ENCODE results near the gene SPTBN5. TPM values are rescaled to one million over a fixed set of nuclear protein-coding genes. Genes with fewer than 3 reads are reported as not detected.

SPTBN5 gene
- total RNA-seq = 1 to 10 TPM in 2 of 4 donors, under 1 TPM in 1, not detected in 1; 0.27 to 4.1 (median 1.8) TPM

- Histone ChIP-seq H3K9me3 (no peaks in the 10 kb centered on the region), H3K4me3 (peak within 1 kb of the TSS in 2 of 4 donors; percentile 10 to 16), H3K36me3 (peaks cover 0 to 1% (median 0%) of the 10 kb centered on the region in 3 donors), H3K4me1 (peaks cover 0 to 23% (median 13%) of the 10 kb centered on the region in 4 donors), H3K27me3 (no peaks in the 10 kb centered on the region), H3K27ac (peak within 1 kb of the TSS; percentile 43 to 76 (median 51))
- TF ChIP-seq POLR2A (IDR thresholded peaks at IDR 0.05) = no peak
- TF ChIP-seq, protein P1, sequence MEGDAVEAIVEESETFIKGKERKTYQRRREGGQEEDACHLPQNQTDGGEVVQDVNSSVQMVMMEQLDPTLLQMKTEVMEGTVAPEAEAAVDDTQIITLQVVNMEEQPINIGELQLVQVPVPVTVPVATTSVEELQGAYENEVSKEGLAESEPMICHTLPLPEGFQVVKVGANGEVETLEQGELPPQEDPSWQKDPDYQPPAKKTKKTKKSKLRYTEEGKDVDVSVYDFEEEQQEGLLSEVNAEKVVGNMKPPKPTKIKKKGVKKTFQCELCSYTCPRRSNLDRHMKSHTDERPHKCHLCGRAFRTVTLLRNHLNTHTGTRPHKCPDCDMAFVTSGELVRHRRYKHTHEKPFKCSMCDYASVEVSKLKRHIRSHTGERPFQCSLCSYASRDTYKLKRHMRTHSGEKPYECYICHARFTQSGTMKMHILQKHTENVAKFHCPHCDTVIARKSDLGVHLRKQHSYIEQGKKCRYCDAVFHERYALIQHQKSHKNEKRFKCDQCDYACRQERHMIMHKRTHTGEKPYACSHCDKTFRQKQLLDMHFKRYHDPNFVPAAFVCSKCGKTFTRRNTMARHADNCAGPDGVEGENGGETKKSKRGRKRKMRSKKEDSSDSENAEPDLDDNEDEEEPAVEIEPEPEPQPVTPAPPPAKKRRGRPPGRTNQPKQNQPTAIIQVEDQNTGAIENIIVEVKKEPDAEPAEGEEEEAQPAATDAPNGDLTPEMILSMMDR (IDR thresholded peaks at IDR 0.05) = no peak
- DNase-seq = no peak
These were observed at the start of gene SPTBN5 for GRCh38 chr15:41893422-41894250. SPTBN5 (minus strand) TSS chr15:41894053; CDS start chr15:41893497, 556 bp downstream.

DNA sequence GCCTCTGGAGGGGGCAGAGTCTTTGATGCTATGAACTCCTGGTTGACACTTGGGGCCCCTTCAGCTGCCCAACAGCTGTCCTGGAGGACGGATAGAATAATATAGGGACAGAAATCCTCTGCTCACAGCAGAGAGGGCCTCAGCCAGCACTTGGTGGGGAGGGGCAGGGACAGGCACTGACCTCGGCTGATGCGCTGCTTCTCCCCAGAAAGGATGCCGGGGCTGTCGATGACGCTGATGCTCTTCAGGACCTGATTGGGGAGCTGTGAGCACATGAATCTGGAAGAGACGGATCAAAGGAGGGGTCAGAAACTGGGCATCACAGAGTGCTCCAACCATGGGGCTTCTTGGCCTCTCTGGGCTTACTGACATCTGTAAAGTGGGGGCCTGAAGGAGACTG, 49.0 kb upstream of the SPTBN5 start:
- H3K27ac ChIP-seq = peak overlapping the region in 1 of 4 donors; percentile 45
- peaks cover 0 to 9% (median 0%) of the 10 kb centered on the region in 3 donors for H3K36me3 ChIP-seq
- TF ChIP-seq, protein P1 (IDR thresholded peaks at IDR 0.05) = no peak
- no peak for TF ChIP-seq POLR2A (IDR thresholded peaks at IDR 0.05)
- peak in 1 of 3 donors; percentile 27 for DNase-seq
- H3K4me3 ChIP-seq = no peak overlapping the region
- peaks cover 0 to 6% (median 0%) of the 10 kb centered on the region in 4 donors for H3K4me1 ChIP-seq
- no peaks in the 10 kb centered on the region for H3K27me3 ChIP-seq
- no peaks in the 10 kb centered on the region for H3K9me3 ChIP-seq

GRCh38 chr15:41941644-41942415, 48.0 kb upstream of the SPTBN5 start:
- Histone ChIP-seq H3K36me3 (peaks cover 0 to 9% (median 0%) of the 10 kb centered on the region in 3 donors), H3K4me1 (peaks cover 0 to 6% (median 0%) of the 10 kb centered on the region in 4 donors), H3K27ac (no peak overlapping the region), H3K27me3 (no peaks in the 10 kb centered on the region), H3K9me3 (no peaks in the 10 kb centered on the region), H3K4me3 (no peak overlapping the region)
- TF ChIP-seq, protein P1 (IDR thresholded peaks at IDR 0.05) = no peak
- no peak for TF ChIP-seq POLR2A (IDR thresholded peaks at IDR 0.05)
- DNase-seq = no peak

DNA sequence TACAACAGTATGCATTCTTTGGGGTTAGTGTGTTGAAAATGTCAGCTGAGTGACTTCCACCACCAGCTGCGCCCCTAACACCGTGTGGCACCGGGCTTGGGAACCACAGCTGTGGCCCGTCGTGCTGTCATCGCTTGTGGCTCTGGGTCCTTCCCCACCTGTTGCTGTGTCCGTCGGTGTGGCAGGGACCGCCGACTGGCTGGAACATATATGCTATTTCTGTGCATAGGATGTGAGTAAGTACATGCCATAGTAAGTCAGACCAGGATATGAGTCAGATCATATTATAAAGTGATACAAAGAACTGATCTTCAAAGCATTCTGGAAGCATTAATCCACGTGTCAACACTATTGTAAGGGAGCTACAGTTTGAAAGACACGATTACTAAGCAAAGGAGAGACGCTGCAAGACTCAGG, 46.6 kb upstream of the SPTBN5 start:
- DNase-seq = no peak
- peaks cover 0 to 6% (median 0%) of the 10 kb centered on the region in 4 donors for H3K4me1 ChIP-seq
- peak overlapping the region in 2 of 4 donors; percentile 8 to 42 for H3K27ac ChIP-seq

GRCh38 chr15:41939986-41940385, 46.1 kb upstream of the SPTBN5 start:
- H3K27ac ChIP-seq = peak overlapping the region in 2 of 4 donors; percentile 8 to 42

More for the DNA sequence above, 46.6 kb upstream of the SPTBN5 start:
- Histone ChIP-seq H3K9me3 (no peaks in the 10 kb centered on the region), H3K27me3 (no peaks in the 10 kb centered on the region), H3K4me3 (no peak overlapping the region), H3K36me3 (peaks cover 0 to 6% (median 0%) of the 10 kb centered on the region in 3 donors)
- TF ChIP-seq POLR2A (IDR thresholded peaks at IDR 0.05) = no peak
- TF ChIP-seq, protein P1 (IDR thresholded peaks at IDR 0.05) = no peak

More at GRCh38 chr15:41939986-41940385, 46.1 kb upstream of the SPTBN5 start:
- TF ChIP-seq POLR2A (IDR thresholded peaks at IDR 0.05) = no peak
- TF ChIP-seq, protein P1 (IDR thresholded peaks at IDR 0.05) = no peak
- Histone ChIP-seq H3K36me3 (peaks cover 0 to 4% (median 0%) of the 10 kb centered on the region in 3 donors), H3K9me3 (no peaks in the 10 kb centered on the region), H3K4me1 (peaks cover 0 to 10% (median under 1%) of the 10 kb centered on the region in 4 donors), H3K27me3 (no peaks in the 10 kb centered on the region), H3K4me3 (no peak overlapping the region)
- DNase-seq = no peak

Data from Peyer's patch (tissue), 4 donors.